Hematopoietic multipotent progenitor cell treated with erythropoietin and hydrocortisone succinate and interleukin-3 and kit ligand, for 4 days (in vitro differentiated cells): ENCODE data around the gene CWH43.
A peak's percentile ranks its signal among the peaks of the same experiment; 100 is the strongest.
"Not testable (repeated sequence)": the region's sequence is repeated elsewhere in the genome, so short reads cannot be mapped to it uniquely, and the experiment has no call there.

Source experiments
- DNase-seq: peaks from one replicate; pipeline ENCODE4 v3.0.0-alpha.2; 2015

Gene CWH43

GRCh38 chr4:48979914-48980579, 6.0 kb upstream of the CWH43 start:
- DNase-seq: no peak

DNA sequence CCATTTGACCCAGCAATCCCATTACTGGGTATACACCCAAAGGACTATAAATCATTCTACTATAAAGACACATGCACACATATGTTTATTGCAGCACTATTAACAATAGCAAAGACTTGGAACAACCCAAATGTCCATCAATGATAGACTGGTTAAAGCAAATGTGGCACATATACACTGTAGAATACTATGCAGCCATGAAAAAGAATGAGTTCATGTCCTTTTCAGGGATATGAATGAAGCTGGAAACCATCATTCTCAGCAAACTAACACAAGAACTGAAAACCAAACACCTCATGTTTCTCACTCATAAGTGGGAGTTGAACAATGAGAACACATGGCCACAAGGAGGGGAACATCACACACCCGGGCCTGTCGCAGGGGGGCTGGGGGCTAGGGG, 2.1 kb upstream of the CWH43 start:
- not testable (repeated sequence) for DNase-seq

DNA sequence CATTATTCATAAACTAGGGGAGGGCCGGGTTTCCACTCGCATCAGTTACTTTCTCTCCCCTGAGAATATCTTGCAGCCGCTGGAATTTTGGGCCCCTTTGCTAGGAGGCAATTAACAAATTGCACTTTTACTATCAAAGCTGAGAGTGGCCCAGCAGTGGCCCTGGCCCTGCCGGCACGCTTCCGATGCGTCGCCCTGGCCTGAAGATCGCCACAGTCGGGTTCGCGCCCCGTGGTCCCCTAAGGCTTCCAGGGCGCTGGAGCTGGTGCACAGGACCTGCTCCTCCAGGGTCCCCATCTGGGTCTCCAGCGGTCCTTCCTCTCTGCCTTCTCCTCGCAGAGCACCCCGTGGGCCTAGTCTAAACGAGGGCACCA, 486 bp upstream of the CWH43 start:
- DNase-seq: no peak

GRCh38 chr4:48986654-48987164, 634 bp downstream of the CWH43 start:
- no peak for DNase-seq

- DNase-seq: no peak
These were observed 3.6 kb downstream of the CWH43 start for GRCh38 chr4:48989461-48990203.

GRCh38 chr4:48991357-48991756, 5.3 kb downstream of the CWH43 start:
- no peak for DNase-seq

GRCh38 chr4:48997962-48998361, 11.9 kb downstream of the CWH43 start:
- no peak for DNase-seq

DNA sequence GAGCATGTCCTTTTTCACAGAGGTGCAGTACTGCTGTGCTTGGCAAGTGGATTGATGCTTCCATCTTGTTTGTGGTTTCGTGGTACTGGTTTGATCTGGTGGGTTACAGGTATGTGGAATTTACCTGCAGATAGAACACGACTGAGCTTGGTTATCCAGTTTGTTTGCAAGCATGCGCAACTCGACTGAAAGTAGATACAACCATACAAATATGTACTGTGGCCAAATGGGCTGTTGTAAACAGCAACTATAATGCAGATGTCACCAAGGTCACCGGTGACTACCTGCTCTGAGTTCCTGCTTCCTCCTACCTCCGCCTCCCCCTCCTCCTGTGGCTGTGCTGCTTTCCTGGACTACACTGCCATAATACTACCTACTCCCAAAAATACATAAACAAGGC, 12.4 kb downstream of the CWH43 start:
- DNase-seq: no peak

DNA sequence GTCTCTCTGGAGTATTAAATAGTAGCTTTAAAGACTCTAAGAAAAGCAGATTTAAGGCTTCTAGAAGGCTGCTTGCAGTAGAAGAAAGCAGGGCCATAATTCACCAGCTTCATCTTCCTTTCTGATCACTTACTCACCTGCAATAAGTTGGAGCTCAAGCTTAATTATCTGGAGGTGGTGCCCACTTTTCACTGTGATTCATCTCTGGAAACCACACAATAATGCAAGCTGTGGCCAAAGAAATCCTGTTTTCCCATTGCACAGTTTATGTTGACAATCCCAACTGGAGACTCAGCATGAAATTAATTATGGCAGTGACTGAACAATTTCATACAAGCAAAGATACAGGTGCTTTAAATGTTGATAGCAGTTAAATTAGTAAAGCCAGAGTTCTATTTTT, 14.7 kb downstream of the CWH43 start:
- DNase-seq: no peak

DNA sequence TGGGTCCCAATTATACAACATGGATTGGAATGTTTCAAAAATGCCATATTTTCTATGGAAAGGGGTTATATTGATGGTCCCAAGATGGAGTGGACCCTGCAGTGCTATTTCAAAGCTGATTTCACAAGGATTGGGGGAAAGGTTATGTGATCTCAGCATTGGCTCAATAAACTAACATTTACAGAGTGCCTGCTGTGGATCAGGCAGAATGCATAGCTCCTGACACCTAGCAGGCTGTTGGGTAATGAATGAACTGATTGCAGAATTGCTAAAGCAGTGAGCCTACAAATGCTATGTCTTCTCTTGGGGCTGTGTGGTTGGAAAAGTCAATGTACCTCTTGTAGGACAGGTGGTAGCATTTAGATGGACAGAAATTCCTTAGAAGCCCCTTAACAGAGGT, 16.9 kb downstream of the CWH43 start:
- no peak for DNase-seq

- DNase-seq: no peak
These were observed 32.7 kb downstream of the CWH43 start for GRCh38 chr4:49018718-49019295.

GRCh38 chr4:49032440-49033161, 46.5 kb downstream of the CWH43 start:
- DNase-seq: peak; percentile 52

GRCh38 chr4:49036528-49036927, 50.5 kb downstream of the CWH43 start:
- DNase-seq: no peak

DNA sequence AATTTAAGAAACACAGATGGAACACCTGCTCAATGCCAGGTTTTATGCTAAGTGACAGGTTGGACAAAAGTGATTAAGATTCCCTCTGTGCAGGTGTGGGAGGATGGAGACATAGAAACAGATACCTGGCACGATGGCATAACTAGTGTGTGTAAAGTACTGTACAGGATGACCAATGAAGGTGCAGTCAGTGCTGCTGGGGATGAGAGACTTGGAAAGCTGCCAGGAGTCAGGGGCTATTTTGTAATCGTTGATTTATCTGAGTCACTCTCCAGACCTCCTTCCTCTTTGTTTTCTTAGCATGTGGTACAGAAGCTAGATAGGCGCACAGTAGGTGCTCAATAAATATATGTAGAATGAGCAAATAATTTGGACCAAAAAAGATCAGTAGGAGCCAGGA, 58.2 kb downstream of the CWH43 start:
- peak; percentile 0 for DNase-seq

DNA sequence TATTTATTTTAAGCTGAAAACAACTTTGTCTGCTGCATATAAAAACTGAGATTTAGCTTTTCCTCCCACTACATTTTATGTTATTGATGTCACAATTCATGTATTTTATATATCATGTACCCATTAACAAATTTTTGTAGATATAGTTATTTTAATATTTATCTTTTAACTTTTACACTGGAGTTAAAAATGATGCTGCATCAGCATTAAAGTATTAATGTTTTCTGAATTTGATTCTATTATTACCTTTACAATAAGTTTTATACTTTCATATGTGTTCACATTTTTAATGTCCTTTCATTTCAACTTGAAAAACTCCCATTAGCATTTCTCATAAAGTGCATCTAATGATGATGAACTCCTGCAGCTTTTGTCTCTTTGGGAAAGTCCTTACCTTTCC, 72.2 kb downstream of the CWH43 start:
- no peak for DNase-seq

GRCh38 chr4:49063670-49064069, 77.6 kb downstream of the CWH43 start:
- DNase-seq: no peak

DNA sequence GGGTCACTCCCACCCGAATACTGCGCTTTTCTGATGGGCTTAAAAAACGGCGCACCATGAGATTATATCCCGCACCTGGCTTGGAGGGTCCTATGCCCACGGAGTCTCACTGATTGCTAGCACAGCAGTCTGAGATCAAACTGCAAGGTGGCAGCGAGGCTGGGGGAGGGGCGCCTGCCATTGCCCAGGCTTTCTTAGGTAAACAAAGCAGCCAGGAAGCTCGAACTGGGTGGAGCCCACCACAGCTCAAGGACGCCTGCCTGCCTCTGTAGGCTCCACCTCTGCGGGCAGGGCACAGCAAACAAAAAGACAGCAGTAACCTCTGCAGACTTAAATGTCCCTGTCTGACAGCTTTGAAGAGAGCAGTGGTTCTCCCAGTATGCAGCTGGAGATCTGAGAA, 86.1 kb downstream of the CWH43 start:
- DNase-seq: not testable (repeated sequence)

DNA sequence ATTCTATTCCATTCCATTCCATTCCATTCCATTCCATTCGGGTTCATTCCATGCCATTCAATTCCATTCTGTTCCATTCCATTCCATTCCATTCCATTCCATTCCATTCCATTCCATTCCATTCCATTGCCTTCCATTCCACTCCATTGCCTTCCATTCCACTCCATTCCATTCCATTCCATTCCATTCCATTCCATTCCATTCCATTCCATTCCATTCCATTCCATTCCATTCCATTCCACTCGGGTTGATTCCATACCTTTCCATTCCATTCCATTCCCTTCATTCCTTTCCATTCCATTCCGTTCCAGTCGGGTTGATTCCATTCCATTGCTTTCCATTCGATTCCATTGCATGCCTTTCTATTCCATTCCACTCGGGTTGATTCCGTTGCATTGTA, 105.8 kb downstream of the CWH43 start:
- not testable (repeated sequence) for DNase-seq

- DNase-seq: not testable (repeated sequence)
These were observed 106.6 kb downstream of the CWH43 start for GRCh38 chr4:49092608-49093135.

DNA sequence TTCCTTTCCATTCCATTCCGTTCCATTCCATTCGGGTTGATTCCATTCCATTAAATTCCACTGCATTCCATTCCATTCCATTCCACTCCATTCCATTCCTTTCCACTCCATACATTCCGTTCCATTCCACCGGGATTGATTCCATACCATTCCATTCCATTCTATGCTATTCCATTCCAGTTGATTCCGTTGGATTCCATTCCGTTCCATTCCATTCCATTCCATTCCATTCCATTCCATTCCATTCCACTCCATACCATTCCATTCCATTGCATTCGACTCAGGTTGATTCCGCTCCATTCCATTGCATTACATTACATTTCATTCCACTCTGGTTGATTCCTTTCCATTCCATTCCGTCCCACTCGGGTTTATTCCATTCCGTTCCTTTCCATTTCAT, 110.1 kb downstream of the CWH43 start:
- not testable (repeated sequence) for DNase-seq

GRCh38 chr4:49096627-49097026, 110.6 kb downstream of the CWH43 start:
- not testable (repeated sequence) for DNase-seq

DNA sequence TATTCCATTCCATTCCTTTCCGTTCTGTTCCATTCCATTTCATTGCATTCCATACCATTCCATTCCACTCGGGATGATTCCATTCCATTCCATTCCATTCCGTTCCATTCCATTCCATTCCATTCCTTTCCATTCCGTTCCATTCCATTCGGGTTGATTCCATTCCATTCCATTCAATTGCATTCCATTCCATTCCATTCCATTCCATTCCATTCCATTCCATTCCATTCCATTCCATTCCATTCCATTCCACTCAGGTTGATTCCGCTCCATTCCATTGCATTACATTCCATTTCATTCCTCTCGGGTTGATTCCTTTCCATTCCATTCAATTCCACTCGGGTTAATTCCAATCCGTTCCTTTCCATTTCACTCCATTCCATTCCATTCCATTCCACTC, 111.0 kb downstream of the CWH43 start:
- not testable (repeated sequence) for DNase-seq

- DNase-seq: not testable (repeated sequence)
These were observed 111.4 kb downstream of the CWH43 start for GRCh38 chr4:49097505-49097904.
